OCI-LY1 (cell line): ENCODE results near the gene AKAP1.

Source experiments
- EZH2 ChIP-seq: fragments of 200-600 bp; sonication (generic), shearing (Covaris generic); IDR thresholded peaks from 2 replicates; pipeline ENCODE4 v1.8.0; 2017; ENCODE audit warnings: borderline replicate concordance, mixed run types, mild to moderate bottlenecking, antibody characterized with exemption, low read length, moderate library complexity, mixed read lengths
- TF ChIP-seq, protein P1 (sequence below): fragments of 200-600 bp; sonication (generic), shearing (Covaris generic); IDR thresholded peaks from 2 replicates; pipeline ENCODE4 v1.5.1; 2017; ENCODE audit warnings: mild to moderate bottlenecking, antibody characterized with exemption, low read length, moderate library complexity, mixed read lengths

DNA sequence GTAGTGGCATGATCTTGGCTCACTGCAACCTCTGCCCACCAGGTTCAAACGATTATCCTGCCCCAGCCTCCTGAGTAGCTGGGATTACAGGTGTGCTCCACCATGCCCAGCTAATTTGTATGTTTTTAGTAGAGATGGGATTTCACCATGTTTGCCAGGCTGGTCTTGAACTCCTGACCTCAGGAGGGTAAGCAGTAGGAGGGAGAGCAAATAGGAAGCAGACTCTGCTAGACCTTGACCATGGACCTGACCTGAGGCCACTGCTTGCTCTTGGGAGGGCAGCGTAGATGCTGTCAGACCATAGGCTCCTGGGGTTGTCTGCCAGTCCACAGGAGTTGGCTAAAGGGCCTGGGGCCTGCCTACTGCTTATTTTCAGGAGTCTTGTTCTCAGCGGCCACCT, 28.6 kb downstream of the AKAP1 start:
- TF ChIP-seq, protein P1, sequence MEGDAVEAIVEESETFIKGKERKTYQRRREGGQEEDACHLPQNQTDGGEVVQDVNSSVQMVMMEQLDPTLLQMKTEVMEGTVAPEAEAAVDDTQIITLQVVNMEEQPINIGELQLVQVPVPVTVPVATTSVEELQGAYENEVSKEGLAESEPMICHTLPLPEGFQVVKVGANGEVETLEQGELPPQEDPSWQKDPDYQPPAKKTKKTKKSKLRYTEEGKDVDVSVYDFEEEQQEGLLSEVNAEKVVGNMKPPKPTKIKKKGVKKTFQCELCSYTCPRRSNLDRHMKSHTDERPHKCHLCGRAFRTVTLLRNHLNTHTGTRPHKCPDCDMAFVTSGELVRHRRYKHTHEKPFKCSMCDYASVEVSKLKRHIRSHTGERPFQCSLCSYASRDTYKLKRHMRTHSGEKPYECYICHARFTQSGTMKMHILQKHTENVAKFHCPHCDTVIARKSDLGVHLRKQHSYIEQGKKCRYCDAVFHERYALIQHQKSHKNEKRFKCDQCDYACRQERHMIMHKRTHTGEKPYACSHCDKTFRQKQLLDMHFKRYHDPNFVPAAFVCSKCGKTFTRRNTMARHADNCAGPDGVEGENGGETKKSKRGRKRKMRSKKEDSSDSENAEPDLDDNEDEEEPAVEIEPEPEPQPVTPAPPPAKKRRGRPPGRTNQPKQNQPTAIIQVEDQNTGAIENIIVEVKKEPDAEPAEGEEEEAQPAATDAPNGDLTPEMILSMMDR = no peak
- TF ChIP-seq EZH2 = no peak
